GM06990 (cell line): ENCODE results near the gene PALLD.

Experiments used
- DNase-seq: peaks from one replicate; pipeline ENCODE4 v3.0.0-alpha.2; 2011; ENCODE audit not compliant: insufficient read length; ENCODE audit errors: extremely low read depth
- H3K27me3 ChIP-seq: replicated peaks from 2 replicates; pipeline ENCODE4 v1.6.0; 2011; ENCODE audit warnings: low read length; ENCODE audit not compliant: control insufficient read depth, insufficient read depth
- H3K36me3 ChIP-seq: 2 replicates; pipeline ENCODE4 v1.5.1; 2011; ENCODE audit warnings: low read length; ENCODE audit not compliant: control insufficient read depth, insufficient read depth
- H3K4me3 ChIP-seq: replicated peaks from 2 replicates; pipeline ENCODE4 v1.5.1; 2011; ENCODE audit warnings: low read depth, mild to moderate bottlenecking, control low read depth, low read length
- TF ChIP-seq, protein P1 (sequence below): IDR thresholded peaks from 2 replicates; pipeline ENCODE4 v1.5.1; 2011; ENCODE audit warnings: low read length, control low read depth, mild to moderate bottlenecking, inconsistent platforms; ENCODE audit not compliant: insufficient read depth, poor library complexity, severe bottlenecking

The PALLD gene

DNA sequence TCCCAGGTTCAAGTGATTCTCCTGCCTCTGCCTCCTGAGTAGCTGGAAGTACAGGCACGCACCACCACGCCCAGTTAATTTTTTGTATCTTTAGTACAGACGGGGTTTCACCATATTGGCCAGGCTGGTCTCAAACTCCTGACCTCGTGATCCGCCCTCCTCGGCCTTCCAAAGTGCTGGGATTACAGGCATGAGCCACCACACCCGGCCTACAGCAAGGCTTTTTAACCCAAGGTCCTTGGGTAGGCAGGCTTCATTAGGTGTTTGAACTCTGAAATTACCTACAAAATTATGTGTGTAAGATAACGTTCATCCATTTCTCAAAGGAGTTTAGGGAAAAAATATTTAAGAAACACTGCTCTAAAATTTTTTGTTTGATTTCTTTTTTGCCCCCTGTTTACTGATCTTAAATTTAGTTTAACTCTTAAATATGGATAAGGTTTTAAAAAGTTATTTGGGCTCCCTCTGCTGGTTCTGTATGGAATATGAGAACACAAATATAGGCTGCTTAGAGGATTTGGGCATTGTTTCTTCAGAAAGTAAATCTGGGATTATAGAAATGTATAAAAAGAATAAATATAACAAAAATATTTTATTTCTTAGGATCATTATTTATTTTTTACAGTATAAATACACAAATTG, 420.4 kb downstream of the PALLD start:
- DNase-seq, result peak; percentile 8
- H3K27me3 ChIP-seq, result no peaks in the 10 kb centered on the region
- TF ChIP-seq, protein P1, sequence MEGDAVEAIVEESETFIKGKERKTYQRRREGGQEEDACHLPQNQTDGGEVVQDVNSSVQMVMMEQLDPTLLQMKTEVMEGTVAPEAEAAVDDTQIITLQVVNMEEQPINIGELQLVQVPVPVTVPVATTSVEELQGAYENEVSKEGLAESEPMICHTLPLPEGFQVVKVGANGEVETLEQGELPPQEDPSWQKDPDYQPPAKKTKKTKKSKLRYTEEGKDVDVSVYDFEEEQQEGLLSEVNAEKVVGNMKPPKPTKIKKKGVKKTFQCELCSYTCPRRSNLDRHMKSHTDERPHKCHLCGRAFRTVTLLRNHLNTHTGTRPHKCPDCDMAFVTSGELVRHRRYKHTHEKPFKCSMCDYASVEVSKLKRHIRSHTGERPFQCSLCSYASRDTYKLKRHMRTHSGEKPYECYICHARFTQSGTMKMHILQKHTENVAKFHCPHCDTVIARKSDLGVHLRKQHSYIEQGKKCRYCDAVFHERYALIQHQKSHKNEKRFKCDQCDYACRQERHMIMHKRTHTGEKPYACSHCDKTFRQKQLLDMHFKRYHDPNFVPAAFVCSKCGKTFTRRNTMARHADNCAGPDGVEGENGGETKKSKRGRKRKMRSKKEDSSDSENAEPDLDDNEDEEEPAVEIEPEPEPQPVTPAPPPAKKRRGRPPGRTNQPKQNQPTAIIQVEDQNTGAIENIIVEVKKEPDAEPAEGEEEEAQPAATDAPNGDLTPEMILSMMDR, result peak; percentile 51
- no peaks in the 10 kb centered on the region for H3K36me3 ChIP-seq
- no peak overlapping the region for H3K4me3 ChIP-seq

GRCh38 chr4:168919706-168920324, 423.0 kb downstream of the PALLD start:
- DNase-seq, result no peak
- no peak overlapping the region for H3K4me3 ChIP-seq
- no peaks in the 10 kb centered on the region for H3K27me3 ChIP-seq
- no peaks in the 10 kb centered on the region for H3K36me3 ChIP-seq
- TF ChIP-seq, protein P1, result no peak

- TF ChIP-seq, protein P1, result no peak
- H3K4me3 ChIP-seq, result no peak overlapping the region
- DNase-seq, result no peak
- H3K36me3 ChIP-seq, result no peaks in the 10 kb centered on the region
- no peaks in the 10 kb centered on the region for H3K27me3 ChIP-seq
Observed at GRCh38 chr4:168920441-168921065, 423.7 kb downstream of the PALLD start.

GRCh38 chr4:168923526-168924194, 426.8 kb downstream of the PALLD start:
- H3K36me3 ChIP-seq, result no peaks in the 10 kb centered on the region

DNA sequence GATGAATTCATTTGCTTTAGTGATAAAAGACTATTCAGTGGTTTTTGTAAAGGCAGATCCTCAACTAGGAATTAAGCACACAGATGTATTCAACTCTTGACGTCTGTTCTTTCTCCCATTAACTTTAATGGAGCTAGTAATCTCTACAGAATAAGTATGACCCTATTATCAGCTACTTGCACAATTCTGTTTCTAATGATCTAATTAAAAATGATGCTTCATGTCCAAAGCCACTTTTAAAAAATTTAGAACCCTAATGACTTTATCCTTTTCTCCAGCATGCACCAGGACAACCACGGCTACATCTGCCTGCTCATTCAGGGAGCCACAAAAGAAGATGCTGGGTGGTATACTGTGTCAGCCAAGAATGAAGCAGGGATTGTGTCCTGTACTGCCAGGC, 427.8 kb downstream of the PALLD start:
- no peaks in the 10 kb centered on the region for H3K36me3 ChIP-seq
- TF ChIP-seq, protein P1, result no peak
- no peak overlapping the region for H3K4me3 ChIP-seq
- DNase-seq, result no peak
- no peaks in the 10 kb centered on the region for H3K27me3 ChIP-seq

More at GRCh38 chr4:168923526-168924194, 426.8 kb downstream of the PALLD start:
- TF ChIP-seq, protein P1, result peak; percentile 73
- H3K4me3 ChIP-seq, result no peak overlapping the region
- no peaks in the 10 kb centered on the region for H3K27me3 ChIP-seq
- DNase-seq, result peak; percentile 18
